ENCODE data around the gene CDH13. TPM values are rescaled to one million over a fixed set of nuclear protein-coding genes. Genes with fewer than 3 reads are reported as not detected.

CDH13 gene
- total RNA-seq, 1 donor from 2014 or later, result 2.3 TPM

- DNase-seq (ENCODE audit: low spot score), result no peak
- no peak overlapping the region for H3K27ac Mint-ChIP-seq (ENCODE audit: unreplicated experiment)
- no peaks in the 10 kb centered on the region for H3K36me3 Mint-ChIP-seq (ENCODE audit: low read depth, unreplicated experiment)
- no peak overlapping the region for H3K4me3 Mint-ChIP-seq (ENCODE audit: unreplicated experiment)
- no peaks in the 10 kb centered on the region for H3K4me1 Mint-ChIP-seq (ENCODE audit: unreplicated experiment)
- H3K27me3 Mint-ChIP-seq (ENCODE audit: unreplicated experiment), result peaks cover 1% of the 10 kb centered on the region
- no peaks in the 10 kb centered on the region for H3K9me3 Mint-ChIP-seq (ENCODE audit: unreplicated experiment)
- TF ChIP-seq CTCF (IDR thresholded peaks at IDR 0.05; ENCODE audit: unreplicated experiment), result no peak
Measured at GRCh38 chr16:83515395-83515794, 888.6 kb downstream of the CDH13 start.

- TF ChIP-seq CTCF (IDR thresholded peaks at IDR 0.05; ENCODE audit: unreplicated experiment), result no peak
- no peaks in the 10 kb centered on the region for H3K36me3 Mint-ChIP-seq (ENCODE audit: low read depth, unreplicated experiment)
- no peak overlapping the region for H3K4me3 Mint-ChIP-seq (ENCODE audit: unreplicated experiment)
- peaks cover 1% of the 10 kb centered on the region for H3K27me3 Mint-ChIP-seq (ENCODE audit: unreplicated experiment)
- H3K27ac Mint-ChIP-seq (ENCODE audit: unreplicated experiment), result no peak overlapping the region
- DNase-seq (ENCODE audit: low spot score), result no peak
- no peaks in the 10 kb centered on the region for H3K4me1 Mint-ChIP-seq (ENCODE audit: unreplicated experiment)
- no peaks in the 10 kb centered on the region for H3K9me3 Mint-ChIP-seq (ENCODE audit: unreplicated experiment)
Measured at GRCh38 chr16:83516931-83517330, 890.2 kb downstream of the CDH13 start.

- no peaks in the 10 kb centered on the region for H3K36me3 Mint-ChIP-seq (ENCODE audit: low read depth, unreplicated experiment)
- H3K4me3 Mint-ChIP-seq (ENCODE audit: unreplicated experiment), result no peak overlapping the region
- H3K27ac Mint-ChIP-seq (ENCODE audit: unreplicated experiment), result peak overlapping the region; percentile 44
- H3K27me3 Mint-ChIP-seq (ENCODE audit: unreplicated experiment), result peaks cover 1% of the 10 kb centered on the region
- H3K4me1 Mint-ChIP-seq (ENCODE audit: unreplicated experiment), result no peaks in the 10 kb centered on the region
- H3K9me3 Mint-ChIP-seq (ENCODE audit: unreplicated experiment), result no peaks in the 10 kb centered on the region
- TF ChIP-seq CTCF (IDR thresholded peaks at IDR 0.05; ENCODE audit: unreplicated experiment), result no peak
- no peak for DNase-seq (ENCODE audit: low spot score)
Measured at GRCh38 chr16:83517398-83517797, 890.6 kb downstream of the CDH13 start.

DNA sequence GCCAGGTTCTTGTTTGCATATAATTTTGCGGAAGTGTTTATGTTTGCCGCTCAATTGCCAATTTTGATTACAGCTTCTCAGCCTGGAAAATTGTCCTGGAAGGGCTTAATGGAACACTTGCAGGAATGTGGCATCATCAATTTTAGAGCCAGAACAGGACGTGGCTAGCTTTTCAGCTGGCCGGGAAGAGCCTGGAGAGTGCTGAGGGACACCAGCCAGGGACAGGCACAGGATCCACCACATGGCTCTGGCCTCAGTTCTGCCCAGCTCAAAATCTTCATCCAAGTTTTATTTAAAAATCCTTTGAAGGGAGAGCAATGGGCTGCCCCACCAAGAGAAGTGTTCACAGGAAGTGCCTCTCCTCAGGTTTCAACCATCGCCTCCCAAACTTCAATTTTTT, 893.8 kb downstream of the CDH13 start:
- TF ChIP-seq CTCF (IDR thresholded peaks at IDR 0.05; ENCODE audit: unreplicated experiment), result no peak
- no peak for DNase-seq (ENCODE audit: low spot score)
- Mint-ChIP-seq H3K4me1 (ENCODE audit: unreplicated experiment) (no peaks in the 10 kb centered on the region), H3K27ac (ENCODE audit: unreplicated experiment) (no peak overlapping the region), H3K36me3 (ENCODE audit: low read depth, unreplicated experiment) (no peaks in the 10 kb centered on the region), H3K9me3 (ENCODE audit: unreplicated experiment) (no peaks in the 10 kb centered on the region), H3K4me3 (ENCODE audit: unreplicated experiment) (no peak overlapping the region), H3K27me3 (ENCODE audit: unreplicated experiment) (peaks cover 3% of the 10 kb centered on the region)

- Mint-ChIP-seq H3K4me3 (ENCODE audit: unreplicated experiment) (no peak overlapping the region), H3K27ac (ENCODE audit: unreplicated experiment) (no peak overlapping the region)
- TF ChIP-seq CTCF (IDR thresholded peaks at IDR 0.05; ENCODE audit: unreplicated experiment), result no peak
Measured at GRCh38 chr16:83530293-83530692, 903.5 kb downstream of the CDH13 start.

More at GRCh38 chr16:83530293-83530692, 903.5 kb downstream of the CDH13 start:
- H3K4me1 Mint-ChIP-seq (ENCODE audit: unreplicated experiment), result no peaks in the 10 kb centered on the region
- no peaks in the 10 kb centered on the region for H3K36me3 Mint-ChIP-seq (ENCODE audit: low read depth, unreplicated experiment)
- no peaks in the 10 kb centered on the region for H3K27me3 Mint-ChIP-seq (ENCODE audit: unreplicated experiment)
- no peaks in the 10 kb centered on the region for H3K9me3 Mint-ChIP-seq (ENCODE audit: unreplicated experiment)
- DNase-seq (ENCODE audit: low spot score), result no peak

Measured in endothelial cell (in vitro differentiated cells).